ENCODE measurements around the gene DGKI.

DGKI gene

GRCh38 chr7:137475966-137476365 is 370.8 kb downstream of the DGKI start:
- no peak overlapping the region for H3K4me3 ChIP-seq (ENCODE audit: control insufficient read depth, low read depth, low read length)
- DNase-seq (ENCODE audit: low read depth) = no peak
- TF ChIP-seq, protein P1, sequence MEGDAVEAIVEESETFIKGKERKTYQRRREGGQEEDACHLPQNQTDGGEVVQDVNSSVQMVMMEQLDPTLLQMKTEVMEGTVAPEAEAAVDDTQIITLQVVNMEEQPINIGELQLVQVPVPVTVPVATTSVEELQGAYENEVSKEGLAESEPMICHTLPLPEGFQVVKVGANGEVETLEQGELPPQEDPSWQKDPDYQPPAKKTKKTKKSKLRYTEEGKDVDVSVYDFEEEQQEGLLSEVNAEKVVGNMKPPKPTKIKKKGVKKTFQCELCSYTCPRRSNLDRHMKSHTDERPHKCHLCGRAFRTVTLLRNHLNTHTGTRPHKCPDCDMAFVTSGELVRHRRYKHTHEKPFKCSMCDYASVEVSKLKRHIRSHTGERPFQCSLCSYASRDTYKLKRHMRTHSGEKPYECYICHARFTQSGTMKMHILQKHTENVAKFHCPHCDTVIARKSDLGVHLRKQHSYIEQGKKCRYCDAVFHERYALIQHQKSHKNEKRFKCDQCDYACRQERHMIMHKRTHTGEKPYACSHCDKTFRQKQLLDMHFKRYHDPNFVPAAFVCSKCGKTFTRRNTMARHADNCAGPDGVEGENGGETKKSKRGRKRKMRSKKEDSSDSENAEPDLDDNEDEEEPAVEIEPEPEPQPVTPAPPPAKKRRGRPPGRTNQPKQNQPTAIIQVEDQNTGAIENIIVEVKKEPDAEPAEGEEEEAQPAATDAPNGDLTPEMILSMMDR (IDR thresholded peaks at IDR 0.05; ENCODE audit: control insufficient read depth, insufficient read depth, low read depth, low read length, missing control alignments) = no peak

DNA sequence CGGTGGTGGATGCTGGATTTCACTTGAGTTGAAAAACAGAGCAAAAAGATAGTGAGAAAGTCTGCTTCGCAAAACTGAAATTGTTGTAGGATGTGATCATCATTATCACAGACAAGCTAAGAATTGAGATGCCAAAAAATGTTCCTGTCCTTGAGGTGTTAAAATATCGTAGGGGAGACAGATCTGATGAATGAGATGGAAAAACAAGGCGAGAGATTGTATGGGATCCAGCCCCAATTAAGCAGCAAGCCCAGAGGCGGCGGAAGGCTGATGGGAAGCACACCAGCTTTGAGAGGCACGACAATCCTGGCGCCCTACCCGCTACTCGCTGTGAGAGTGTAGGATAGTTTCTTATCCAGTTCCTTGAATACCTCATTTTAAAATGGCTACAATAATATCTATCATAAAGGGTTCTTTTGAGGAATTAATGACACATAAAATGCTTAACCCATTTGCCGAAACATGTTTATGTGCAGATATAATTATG is 372.2 kb downstream of the DGKI start:
- TF ChIP-seq, protein P1 (IDR thresholded peaks at IDR 0.05; ENCODE audit: control insufficient read depth, insufficient read depth, low read depth, low read length, missing control alignments) = no peak
- no peak for DNase-seq (ENCODE audit: low read depth)
- H3K4me3 ChIP-seq (ENCODE audit: control insufficient read depth, low read depth, low read length) = no peak overlapping the region

DNA sequence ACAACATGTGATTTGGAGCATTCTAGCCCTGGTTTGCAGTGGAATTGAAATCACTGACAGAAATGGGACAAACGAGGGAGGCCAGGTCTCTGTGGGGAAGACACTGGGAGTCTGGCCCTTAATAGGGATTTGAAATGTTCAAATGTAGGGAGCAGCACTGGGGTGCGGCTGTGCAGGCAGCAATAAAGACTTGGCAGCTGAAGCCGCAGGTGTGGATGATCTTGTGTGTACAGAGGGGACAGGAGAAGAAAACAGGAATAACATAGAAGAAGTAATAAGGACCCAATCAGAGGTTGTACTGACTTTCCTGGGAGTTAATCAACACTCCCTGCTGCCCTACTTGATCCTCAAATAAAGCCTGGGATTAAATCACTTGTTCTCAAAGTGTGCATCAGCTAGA is 375.6 kb downstream of the DGKI start:
- H3K4me3 ChIP-seq (ENCODE audit: control insufficient read depth, low read depth, low read length) = no peak overlapping the region
- TF ChIP-seq, protein P1 (IDR thresholded peaks at IDR 0.05; ENCODE audit: control insufficient read depth, insufficient read depth, low read depth, low read length, missing control alignments) = no peak
- no peak for DNase-seq (ENCODE audit: low read depth)

GRCh38 chr7:137469858-137470257 is 376.9 kb downstream of the DGKI start:
- TF ChIP-seq, protein P1 (IDR thresholded peaks at IDR 0.05; ENCODE audit: control insufficient read depth, insufficient read depth, low read depth, low read length, missing control alignments) = no peak
- no peak for DNase-seq (ENCODE audit: low read depth)

GRCh38 chr7:137469191-137469811 is 377.5 kb downstream of the DGKI start:
- TF ChIP-seq, protein P1 (IDR thresholded peaks at IDR 0.05; ENCODE audit: control insufficient read depth, insufficient read depth, low read depth, low read length, missing control alignments) = no peak
- DNase-seq (ENCODE audit: low read depth) = no peak
- no peak overlapping the region for H3K4me3 ChIP-seq (ENCODE audit: control insufficient read depth, low read depth, low read length)

More at GRCh38 chr7:137469858-137470257, 376.9 kb downstream of the DGKI start:
- no peak overlapping the region for H3K4me3 ChIP-seq (ENCODE audit: control insufficient read depth, low read depth, low read length)

DNA sequence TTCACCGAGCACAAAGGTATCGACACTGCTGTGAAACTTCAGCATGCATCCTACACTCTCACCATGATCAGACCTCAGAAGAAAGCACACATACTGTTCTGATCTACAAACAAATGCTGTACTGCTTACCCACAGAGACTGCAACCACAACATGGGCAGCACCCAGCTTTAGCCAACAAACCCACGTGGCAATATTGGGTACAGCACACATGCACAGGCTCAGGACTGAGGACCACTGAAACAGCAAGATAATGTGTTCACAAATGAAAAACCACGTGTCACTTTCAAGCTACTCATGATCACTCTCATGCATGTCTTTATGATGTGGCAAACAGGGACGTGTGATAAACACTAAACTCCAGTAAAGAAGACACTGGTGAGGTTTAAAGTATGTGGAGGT is 383.9 kb downstream of the DGKI start:
- TF ChIP-seq, protein P1 (IDR thresholded peaks at IDR 0.05; ENCODE audit: control insufficient read depth, insufficient read depth, low read depth, low read length, missing control alignments) = no peak
- no peak overlapping the region for H3K4me3 ChIP-seq (ENCODE audit: control insufficient read depth, low read depth, low read length)
- no peak for DNase-seq (ENCODE audit: low read depth)

Measured in AG09309 (cell line).